Activated CD4-positive, alpha-beta T cell treated with anti-CD3 and anti-CD28 coated beads for 4 hours (primary cell): ENCODE results near the gene IPCEF1.

ENCODE experiments used
- DNase-seq, 2 donors: peaks; one replicate each; pipeline ENCODE4 v3.0.0-alpha.2; 2020

IPCEF1 gene

GRCh38 chr6:154243793-154244750 is 112.5 kb downstream of the IPCEF1 start:
- DNase-seq = peak; percentile 32 to 44

- no peak for DNase-seq
These were observed 113.8 kb downstream of the IPCEF1 start for GRCh38 chr6:154242617-154243357.

DNA sequence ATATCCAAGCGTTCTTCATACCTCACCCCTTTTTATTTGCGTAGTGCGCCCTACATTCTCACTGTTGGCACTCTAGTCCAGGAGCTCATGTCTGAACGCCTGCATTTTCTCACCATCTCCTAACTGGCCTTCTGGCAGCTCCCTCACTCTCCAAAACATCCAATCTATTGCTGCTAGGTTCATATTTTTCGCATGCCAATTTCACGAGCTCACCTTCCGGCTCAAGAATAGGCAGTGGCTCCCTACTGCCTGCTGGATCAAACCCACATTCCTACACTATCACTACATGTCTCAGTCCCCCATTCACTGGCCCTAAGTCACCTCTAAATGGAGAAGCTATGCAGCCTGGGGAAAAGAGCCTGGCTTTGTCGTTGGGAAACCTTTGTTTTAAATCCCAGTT is 115.0 kb downstream of the IPCEF1 start:
- DNase-seq = no peak

DNA sequence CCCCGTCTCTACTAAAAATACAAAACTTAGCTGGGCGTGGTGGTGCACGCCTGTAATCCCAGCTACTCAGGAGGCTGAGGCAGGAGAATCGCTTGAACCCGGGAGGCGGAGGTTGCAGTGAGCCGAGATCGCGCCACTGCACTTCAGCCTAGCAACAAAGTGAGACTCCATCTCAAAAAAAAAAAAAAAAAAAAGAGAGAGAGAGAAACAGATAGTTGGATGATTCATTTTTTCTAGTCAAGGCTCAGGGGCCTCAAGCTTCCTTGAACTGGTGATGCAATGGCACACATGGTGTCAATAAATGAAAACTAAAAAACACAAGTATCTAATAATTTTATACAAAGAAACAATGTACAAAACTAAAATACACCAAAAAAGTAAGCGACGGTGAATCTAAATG is 115.5 kb downstream of the IPCEF1 start:
- DNase-seq = peak; percentile 29 to 42

DNA sequence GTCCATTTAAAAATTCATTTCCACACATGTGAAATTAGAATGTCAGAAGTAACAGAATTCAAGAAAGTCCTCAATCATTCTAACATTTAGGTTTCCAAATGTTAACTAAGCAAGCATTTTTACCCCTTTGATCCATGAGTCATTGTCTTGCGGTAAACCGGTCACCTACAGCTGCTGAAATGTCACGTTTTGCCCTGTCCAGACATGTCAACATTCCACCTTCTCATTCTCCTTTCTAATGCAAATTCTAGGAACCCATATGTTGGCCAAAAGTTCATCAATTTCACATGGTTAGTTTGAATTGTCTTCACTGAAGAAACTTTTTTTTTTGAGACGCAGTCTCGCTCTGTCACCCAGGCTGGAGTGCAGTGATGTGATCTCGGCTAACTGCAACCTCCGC is 117.2 kb downstream of the IPCEF1 start:
- peak in 1 of 2 donors; percentile 46 for DNase-seq

DNA sequence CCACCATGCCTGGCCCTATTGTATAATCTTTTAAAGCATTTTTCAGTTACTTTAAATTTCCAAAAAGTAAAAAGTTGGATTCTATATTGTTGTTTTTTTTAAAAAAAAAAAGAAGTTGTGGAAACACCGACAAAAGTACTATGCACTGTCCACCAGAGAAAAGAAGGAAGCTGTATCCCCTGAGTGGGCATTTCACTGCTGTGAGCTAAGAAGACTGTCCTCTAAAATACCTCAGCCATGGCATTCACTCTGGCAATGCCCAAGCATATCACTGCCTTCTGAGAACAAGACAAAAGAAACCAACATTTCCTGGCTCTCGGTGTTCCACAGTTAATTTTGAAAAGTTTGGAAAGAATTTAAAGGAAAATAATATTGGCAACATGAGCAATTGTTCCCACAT is 117.8 kb downstream of the IPCEF1 start:
- DNase-seq = no peak

DNA sequence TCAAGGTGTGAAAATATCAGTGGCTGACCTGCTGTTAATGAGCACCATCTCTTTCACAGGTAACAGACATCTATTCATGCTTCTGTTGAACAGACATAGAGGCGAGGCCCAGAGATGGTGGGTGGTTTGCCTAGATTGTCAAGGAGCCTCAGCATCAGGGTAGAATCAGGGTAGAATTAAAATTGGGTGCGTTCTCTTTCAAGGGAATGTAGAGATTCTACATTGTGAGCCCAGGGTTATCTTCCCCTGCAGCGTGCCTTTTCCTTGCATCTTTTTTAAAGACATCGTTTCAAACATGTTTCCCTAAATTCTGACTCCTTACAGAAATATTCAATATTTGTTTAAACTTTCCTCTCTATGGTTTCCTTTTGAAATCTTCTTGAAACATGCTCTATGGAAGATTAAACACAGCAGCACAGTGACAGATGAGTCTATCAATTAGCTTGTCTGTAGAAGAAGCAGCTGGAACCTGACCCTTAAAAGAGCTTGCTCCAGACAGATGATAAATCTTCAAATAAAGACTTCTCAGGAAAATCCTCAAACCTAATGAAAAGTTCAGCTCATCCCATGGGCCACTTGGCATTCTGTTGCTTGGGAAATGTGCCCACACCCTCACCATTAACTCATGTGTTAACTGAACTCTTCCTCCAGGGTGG is 119.8 kb downstream of the IPCEF1 start:
- no peak for DNase-seq

- no peak for DNase-seq
These were observed 122.4 kb downstream of the IPCEF1 start for GRCh38 chr6:154234019-154234772.

DNA sequence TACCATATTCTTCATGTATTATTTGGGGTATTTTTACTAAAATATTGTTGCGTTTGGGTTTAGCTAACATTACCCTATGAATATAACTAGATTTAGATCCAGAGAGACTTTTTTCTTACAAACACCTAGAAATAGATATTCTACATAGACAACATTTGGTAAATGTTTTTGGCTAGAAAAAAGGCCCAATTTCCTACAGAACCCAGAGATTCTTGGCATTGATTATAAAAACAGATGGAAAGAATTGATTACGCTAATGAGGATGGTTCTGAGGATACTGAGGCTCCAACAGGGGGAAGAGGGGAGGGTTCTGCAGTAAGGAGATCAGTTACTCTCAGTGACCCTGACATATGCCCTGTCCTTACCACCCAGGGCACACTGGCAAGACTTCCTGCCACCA is 123.2 kb downstream of the IPCEF1 start:
- DNase-seq = no peak

GRCh38 chr6:154232013-154232910 is 124.3 kb downstream of the IPCEF1 start:
- DNase-seq = no peak

GRCh38 chr6:154230910-154231595 is 125.5 kb downstream of the IPCEF1 start:
- DNase-seq = no peak

DNA sequence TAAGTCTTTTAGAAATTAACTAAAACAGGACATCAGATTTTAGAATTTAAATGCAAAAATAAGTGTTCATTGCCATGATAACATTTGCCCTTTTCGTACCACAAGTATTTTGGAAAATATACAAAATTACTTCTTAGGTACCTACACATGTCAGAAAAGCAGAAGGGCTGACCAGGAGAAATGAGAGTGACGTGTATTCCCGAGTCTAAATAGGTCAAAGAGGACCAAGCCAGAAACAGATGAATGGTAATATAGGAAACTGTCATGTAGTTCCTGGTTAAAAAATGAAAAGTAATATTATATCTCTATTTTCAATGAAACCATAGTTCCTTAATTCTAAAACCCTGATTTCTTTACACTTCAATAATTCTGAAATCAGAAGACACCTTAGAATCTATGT is 126.2 kb downstream of the IPCEF1 start:
- DNase-seq = no peak

DNA sequence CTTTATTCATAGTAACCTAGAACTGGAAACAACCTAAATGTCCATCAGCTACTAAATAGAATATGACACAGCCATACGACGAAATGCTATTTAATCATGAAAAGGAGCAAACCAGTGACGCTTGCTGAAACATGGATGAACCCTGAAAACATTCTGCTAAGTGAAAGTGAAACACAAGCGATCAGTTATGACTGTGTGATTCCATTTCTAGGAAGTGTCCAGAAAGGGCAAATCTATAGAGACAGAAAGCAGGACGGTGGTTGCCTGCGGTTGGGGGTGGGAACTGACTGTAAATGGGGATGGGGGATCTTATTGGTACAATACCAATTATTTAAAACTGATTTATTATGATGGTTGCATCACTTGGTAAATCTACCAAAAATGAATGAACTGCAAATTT is 126.8 kb downstream of the IPCEF1 start:
- peak; percentile 59 to 65 for DNase-seq

DNA sequence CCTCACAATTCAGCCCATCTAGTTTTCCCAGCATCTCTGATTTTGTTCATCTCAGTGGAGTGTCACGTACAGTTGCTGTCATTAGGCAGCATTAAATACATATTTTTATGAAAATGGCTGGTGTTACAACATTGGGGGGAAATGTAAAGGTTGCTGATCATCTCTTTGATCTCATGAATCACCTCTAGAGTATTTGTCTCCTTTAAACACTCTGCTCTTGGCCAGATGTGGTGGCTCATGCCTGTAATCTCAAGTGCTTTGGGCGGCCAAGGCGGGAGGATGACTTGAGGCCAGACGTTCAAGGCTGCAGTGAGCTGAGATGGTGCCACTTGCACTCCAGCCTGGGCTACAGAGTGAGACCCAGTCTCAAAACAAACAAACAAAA is 128.1 kb downstream of the IPCEF1 start:
- no peak for DNase-seq

GRCh38 chr6:154227862-154228520 is 128.6 kb downstream of the IPCEF1 start:
- no peak for DNase-seq

GRCh38 chr6:154226461-154226860 is 130.1 kb downstream of the IPCEF1 start:
- no peak for DNase-seq

- DNase-seq = no peak
These were observed 133.3 kb downstream of the IPCEF1 start for GRCh38 chr6:154223296-154223695.

DNA sequence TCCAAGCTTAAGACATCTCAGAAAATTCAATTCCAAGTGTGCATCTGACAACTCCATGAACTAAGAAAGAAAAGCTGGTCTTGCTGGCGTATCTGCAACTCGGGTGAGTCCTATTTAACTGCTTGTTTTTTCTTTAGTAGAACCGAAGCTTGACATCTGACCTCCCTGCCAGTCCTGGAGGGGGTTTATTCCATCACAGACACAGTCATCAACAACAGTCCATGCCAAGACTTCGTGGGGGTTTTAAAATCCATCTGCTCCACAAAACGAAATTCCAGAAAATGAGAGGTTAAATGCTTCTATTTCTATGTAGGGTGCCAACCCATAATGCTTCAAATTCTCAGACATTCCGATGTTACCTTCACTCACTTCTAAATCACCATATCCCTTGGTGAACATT is 133.9 kb downstream of the IPCEF1 start:
- no peak for DNase-seq

GRCh38 chr6:154219250-154219649 is 137.4 kb downstream of the IPCEF1 start:
- DNase-seq = no peak

DNA sequence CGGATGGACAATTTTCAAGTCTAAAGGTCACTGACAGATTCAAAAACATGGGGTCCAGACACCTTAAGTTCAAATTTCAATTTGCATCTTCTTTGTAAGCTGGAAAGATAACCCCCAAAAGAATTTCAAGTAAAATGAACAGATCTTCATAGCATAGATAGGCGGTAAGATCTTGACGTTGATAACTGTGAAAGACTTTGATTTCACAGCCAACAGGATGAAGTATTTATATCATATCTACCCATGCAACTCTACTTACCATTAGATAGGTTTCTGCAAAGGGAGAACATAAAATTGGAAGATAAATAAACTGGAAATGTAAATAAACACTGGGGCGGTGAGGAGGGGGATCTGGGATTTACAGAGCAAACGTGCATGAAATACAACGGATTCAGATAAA is 137.8 kb downstream of the IPCEF1 start:
- no peak for DNase-seq
